ENCODE measurements around the gene AKIRIN2. TPM values are rescaled to one million over a fixed set of nuclear protein-coding genes. Genes with fewer than 3 reads are reported as not detected.

AKIRIN2 gene
- total and polyA plus RNA-seq, 2 of the 13 experiments (the other 11 are each of a cell fraction or from before 2014, with no cell fraction given), result 15.6 to 23.4 TPM

DNA sequence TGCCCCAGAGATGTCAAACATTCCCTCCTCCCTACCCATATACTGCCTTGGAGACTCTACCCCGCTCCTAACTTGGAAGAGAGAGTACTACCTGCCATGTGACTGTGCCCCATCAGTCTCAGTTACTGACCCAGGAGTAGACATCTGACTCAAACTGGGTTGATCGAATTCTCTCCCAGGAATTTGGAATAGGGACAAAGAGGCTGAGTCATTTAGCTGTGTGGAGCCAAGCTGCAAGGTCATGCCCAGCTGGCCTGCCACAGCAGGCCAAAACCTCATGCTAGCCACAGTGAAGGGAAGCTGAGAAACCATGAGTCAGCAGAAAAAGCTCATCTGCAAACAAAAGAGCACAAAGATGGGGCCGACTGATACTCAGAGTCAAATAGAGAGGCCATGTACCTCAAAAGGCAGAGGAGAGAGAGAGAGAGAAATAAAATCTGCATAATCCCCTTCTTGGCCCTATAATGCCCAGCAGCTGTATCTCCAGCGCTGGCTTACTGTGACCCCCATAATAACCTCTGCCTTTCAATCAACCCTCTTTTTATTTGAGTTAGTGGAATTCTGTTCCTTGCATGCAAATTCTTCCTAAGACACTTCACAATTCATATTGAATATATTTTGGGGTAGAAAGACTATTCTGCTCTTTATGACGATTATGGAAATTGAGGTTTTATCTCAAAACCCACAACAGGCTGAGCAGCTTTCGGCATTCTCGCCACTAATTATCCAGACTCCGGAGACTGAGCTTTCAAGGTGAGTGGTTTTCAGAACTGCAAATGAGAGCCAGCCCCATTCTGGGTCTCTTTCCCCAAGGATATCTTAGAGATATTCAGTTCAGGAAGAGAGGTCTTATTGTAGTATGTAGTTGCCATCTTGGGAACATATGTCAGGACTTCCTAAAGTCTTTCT lies 21.4 kb upstream of the AKIRIN2 start (continued):
- TF ChIP-seq, protein P1, sequence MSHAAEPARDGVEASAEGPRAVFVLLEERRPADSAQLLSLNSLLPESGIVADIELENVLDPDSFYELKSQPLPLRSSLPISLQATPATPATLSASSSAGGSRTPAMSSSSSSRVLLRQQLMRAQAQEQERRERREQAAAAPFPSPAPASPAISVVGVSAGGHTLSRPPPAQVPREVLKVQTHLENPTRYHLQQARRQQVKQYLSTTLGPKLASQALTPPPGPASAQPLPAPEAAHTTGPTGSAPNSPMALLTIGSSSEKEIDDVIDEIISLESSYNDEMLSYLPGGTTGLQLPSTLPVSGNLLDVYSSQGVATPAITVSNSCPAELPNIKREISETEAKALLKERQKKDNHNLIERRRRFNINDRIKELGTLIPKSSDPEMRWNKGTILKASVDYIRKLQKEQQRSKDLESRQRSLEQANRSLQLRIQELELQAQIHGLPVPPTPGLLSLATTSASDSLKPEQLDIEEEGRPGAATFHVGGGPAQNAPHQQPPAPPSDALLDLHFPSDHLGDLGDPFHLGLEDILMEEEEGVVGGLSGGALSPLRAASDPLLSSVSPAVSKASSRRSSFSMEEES (CRISPR knock-in tag; IDR thresholded peaks at IDR 0.05), result no peak
- TF ChIP-seq, protein P2, sequence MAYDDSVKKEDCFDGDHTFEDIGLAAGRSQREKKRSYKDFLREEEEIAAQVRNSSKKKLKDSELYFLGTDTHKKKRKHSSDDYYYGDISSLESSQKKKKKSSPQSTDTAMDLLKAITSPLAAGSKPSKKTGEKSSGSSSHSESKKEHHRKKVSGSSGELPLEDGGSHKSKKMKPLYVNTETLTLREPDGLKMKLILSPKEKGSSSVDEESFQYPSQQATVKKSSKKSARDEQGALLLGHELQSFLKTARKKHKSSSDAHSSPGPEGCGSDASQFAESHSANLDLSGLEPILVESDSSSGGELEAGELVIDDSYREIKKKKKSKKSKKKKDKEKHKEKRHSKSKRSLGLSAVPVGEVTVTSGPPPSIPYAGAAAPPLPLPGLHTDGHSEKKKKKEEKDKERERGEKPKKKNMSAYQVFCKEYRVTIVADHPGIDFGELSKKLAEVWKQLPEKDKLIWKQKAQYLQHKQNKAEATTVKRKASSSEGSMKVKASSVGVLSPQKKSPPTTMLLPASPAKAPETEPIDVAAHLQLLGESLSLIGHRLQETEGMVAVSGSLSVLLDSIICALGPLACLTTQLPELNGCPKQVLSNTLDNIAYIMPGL (CRISPR knock-in tag; IDR thresholded peaks at IDR 0.05; ENCODE audit: borderline replicate concordance in 1 of 2, low read depth in 1 of 2), result 0 out of 4 replicates have a peak, but pooled peaks of 1 of the 2 experiments have one; percentile 44
- TF ChIP-seq LCORL (IDR thresholded peaks at IDR 0.05) (0 out of 2 replicates have a peak, but pooled peaks have one; percentile 29), LCORL (CRISPR knock-in tag; IDR thresholded peaks at IDR 0.05) (peak; percentile 79), ZNF543 (CRISPR knock-in tag; IDR thresholded peaks at IDR 0.05) (no peak), ZNF672 (CRISPR knock-in tag; IDR thresholded peaks at IDR 0.05) (no peak), SMARCC2 (IDR thresholded peaks at IDR 0.05) (0 out of 2 replicates have a peak, but pooled peaks have one; percentile 6), ZNF337 (CRISPR knock-in tag; IDR thresholded peaks at IDR 0.05; ENCODE audit: borderline replicate concordance, low read depth) (no peak), ZNF263 (CRISPR knock-in tag; IDR thresholded peaks at IDR 0.05) (no peak), MYNN (CRISPR knock-in tag; IDR thresholded peaks at IDR 0.05; ENCODE audit: low read depth) (no peak), RCOR2 (CRISPR knock-in tag; IDR thresholded peaks at IDR 0.05) (no peak), MED13 (CRISPR knock-in tag; IDR thresholded peaks at IDR 0.05) (no peak), STAT5B (CRISPR knock-in tag; IDR thresholded peaks at IDR 0.05) (no peak), FIP1L1 (IDR thresholded peaks at IDR 0.05; ENCODE audit: borderline replicate concordance, insufficient read depth, low read depth, low read length) (no peak), ZNF546 (CRISPR knock-in tag; conservative IDR thresholded peaks at IDR 0.05) (no peak), ZBTB20 (CRISPR knock-in tag; IDR thresholded peaks at IDR 0.05; ENCODE audit: borderline replicate concordance, low read depth) (no peak), ZNF484 (CRISPR knock-in tag; IDR thresholded peaks at IDR 0.05; ENCODE audit: borderline replicate concordance, low read depth) (no peak)
- TF ChIP-seq, protein P3, sequence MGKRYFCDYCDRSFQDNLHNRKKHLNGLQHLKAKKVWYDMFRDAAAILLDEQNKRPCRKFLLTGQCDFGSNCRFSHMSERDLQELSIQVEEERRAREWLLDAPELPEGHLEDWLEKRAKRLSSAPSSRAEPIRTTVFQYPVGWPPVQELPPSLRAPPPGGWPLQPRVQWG (CRISPR knock-in tag; IDR thresholded peaks at IDR 0.05; ENCODE audit: borderline replicate concordance, low read depth), result no peak
- TF ChIP-seq, protein P4, sequence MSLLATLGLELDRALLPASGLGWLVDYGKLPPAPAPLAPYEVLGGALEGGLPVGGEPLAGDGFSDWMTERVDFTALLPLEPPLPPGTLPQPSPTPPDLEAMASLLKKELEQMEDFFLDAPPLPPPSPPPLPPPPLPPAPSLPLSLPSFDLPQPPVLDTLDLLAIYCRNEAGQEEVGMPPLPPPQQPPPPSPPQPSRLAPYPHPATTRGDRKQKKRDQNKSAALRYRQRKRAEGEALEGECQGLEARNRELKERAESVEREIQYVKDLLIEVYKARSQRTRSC (CRISPR knock-in tag; IDR thresholded peaks at IDR 0.05; ENCODE audit: low read depth), result no peak
- TF ChIP-seq, protein P5, sequence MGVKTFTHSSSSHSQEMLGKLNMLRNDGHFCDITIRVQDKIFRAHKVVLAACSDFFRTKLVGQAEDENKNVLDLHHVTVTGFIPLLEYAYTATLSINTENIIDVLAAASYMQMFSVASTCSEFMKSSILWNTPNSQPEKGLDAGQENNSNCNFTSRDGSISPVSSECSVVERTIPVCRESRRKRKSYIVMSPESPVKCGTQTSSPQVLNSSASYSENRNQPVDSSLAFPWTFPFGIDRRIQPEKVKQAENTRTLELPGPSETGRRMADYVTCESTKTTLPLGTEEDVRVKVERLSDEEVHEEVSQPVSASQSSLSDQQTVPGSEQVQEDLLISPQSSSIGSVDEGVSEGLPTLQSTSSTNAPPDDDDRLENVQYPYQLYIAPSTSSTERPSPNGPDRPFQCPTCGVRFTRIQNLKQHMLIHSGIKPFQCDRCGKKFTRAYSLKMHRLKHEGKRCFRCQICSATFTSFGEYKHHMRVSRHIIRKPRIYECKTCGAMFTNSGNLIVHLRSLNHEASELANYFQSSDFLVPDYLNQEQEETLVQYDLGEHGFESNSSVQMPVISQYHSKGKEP (CRISPR knock-in tag; IDR thresholded peaks at IDR 0.05), result no peak
- TF ChIP-seq, protein P6, sequence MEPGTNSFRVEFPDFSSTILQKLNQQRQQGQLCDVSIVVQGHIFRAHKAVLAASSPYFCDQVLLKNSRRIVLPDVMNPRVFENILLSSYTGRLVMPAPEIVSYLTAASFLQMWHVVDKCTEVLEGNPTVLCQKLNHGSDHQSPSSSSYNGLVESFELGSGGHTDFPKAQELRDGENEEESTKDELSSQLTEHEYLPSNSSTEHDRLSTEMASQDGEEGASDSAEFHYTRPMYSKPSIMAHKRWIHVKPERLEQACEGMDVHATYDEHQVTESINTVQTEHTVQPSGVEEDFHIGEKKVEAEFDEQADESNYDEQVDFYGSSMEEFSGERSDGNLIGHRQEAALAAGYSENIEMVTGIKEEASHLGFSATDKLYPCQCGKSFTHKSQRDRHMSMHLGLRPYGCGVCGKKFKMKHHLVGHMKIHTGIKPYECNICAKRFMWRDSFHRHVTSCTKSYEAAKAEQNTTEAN (CRISPR knock-in tag; conservative IDR thresholded peaks at IDR 0.05), result no peak
